ENCODE data around the gene DCP1B. TPM values are rescaled to one million over a fixed set of nuclear protein-coding genes. Genes with fewer than 3 reads are reported as not detected.
A peak's percentile ranks its signal among the peaks of the same experiment; 100 is the strongest.
"Not testable (repeated sequence)": the region's sequence is repeated elsewhere in the genome, so short reads cannot be mapped to it uniquely, and the experiment has no call there.

DCP1B gene
- total RNA-seq, 1 experiment from 2014 or later = 19.8 TPM

GRCh38 chr12:1972856-1973317 lies 31.4 kb downstream of the DCP1B start:
- Histone ChIP-seq H3K4me3 (ENCODE audit: insufficient read depth, low read depth, low read length) (no peak overlapping the region), H3K36me3 (replicated peaks; ENCODE audit: control insufficient read depth, insufficient read depth, low read length) (no peaks in the 10 kb centered on the region), H3K27me3 (ENCODE audit: control insufficient read depth, insufficient read depth, low read length) (no peaks in the 10 kb centered on the region)
- DNase-seq = no peak

GRCh38 chr12:1972260-1972659 lies 32.0 kb downstream of the DCP1B start:
- Histone ChIP-seq H3K36me3 (replicated peaks; ENCODE audit: control insufficient read depth, insufficient read depth, low read length) (no peaks in the 10 kb centered on the region), H3K4me3 (ENCODE audit: insufficient read depth, low read depth, low read length) (no peak overlapping the region), H3K27me3 (ENCODE audit: control insufficient read depth, insufficient read depth, low read length) (no peaks in the 10 kb centered on the region)
- DNase-seq = no peak

- no peaks in the 10 kb centered on the region for H3K36me3 ChIP-seq (replicated peaks; ENCODE audit: control insufficient read depth, insufficient read depth, low read length)
- H3K4me3 ChIP-seq (ENCODE audit: insufficient read depth, low read depth, low read length) = no peak overlapping the region
Measured at GRCh38 chr12:1970331-1970900, 33.8 kb downstream of the DCP1B start.

GRCh38 chr12:1966561-1967226 lies 37.6 kb downstream of the DCP1B start:
- DNase-seq = no peak
- H3K4me3 ChIP-seq (ENCODE audit: insufficient read depth, low read depth, low read length) = no peak overlapping the region
- H3K27me3 ChIP-seq (ENCODE audit: control insufficient read depth, insufficient read depth, low read length) = no peaks in the 10 kb centered on the region
- H3K36me3 ChIP-seq (replicated peaks; ENCODE audit: control insufficient read depth, insufficient read depth, low read length) = peaks cover 1% of the 10 kb centered on the region; the same call in 1 of the 2 replicates

More at GRCh38 chr12:1970331-1970900, 33.8 kb downstream of the DCP1B start:
- no peaks in the 10 kb centered on the region for H3K27me3 ChIP-seq (ENCODE audit: control insufficient read depth, insufficient read depth, low read length)
- no peak for DNase-seq

- Histone ChIP-seq H3K4me3 (ENCODE audit: insufficient read depth, low read depth, low read length) (no peak overlapping the region), H3K27me3 (ENCODE audit: control insufficient read depth, insufficient read depth, low read length) (no peaks in the 10 kb centered on the region), H3K36me3 (replicated peaks; ENCODE audit: control insufficient read depth, insufficient read depth, low read length) (peaks cover 1% of the 10 kb centered on the region; the same call in 1 of the 2 replicates)
- no peak for DNase-seq
Measured at GRCh38 chr12:1965916-1966315, 38.3 kb downstream of the DCP1B start.

GRCh38 chr12:1962051-1963020 lies 41.9 kb downstream of the DCP1B start:
- no peak for DNase-seq
- H3K4me3 ChIP-seq (ENCODE audit: insufficient read depth, low read depth, low read length) = no peak overlapping the region
- no peaks in the 10 kb centered on the region for H3K27me3 ChIP-seq (ENCODE audit: control insufficient read depth, insufficient read depth, low read length)
- H3K36me3 ChIP-seq (replicated peaks; ENCODE audit: control insufficient read depth, insufficient read depth, low read length) = peaks cover 1% of the 10 kb centered on the region; the same call in 1 of the 2 replicates

GRCh38 chr12:1956716-1957115 lies 47.5 kb downstream of the DCP1B start:
- Histone ChIP-seq H3K36me3 (replicated peaks; ENCODE audit: control insufficient read depth, insufficient read depth, low read length) (peaks cover 8% of the 10 kb centered on the region), H3K4me3 (ENCODE audit: insufficient read depth, low read depth, low read length) (no peak overlapping the region), H3K27me3 (ENCODE audit: control insufficient read depth, insufficient read depth, low read length) (no peaks in the 10 kb centered on the region)
- DNase-seq = no peak

GRCh38 chr12:1949771-1950470 lies 54.3 kb downstream of the DCP1B start:
- Histone ChIP-seq H3K36me3 (replicated peaks; ENCODE audit: control insufficient read depth, insufficient read depth, low read length) (peaks cover 15% of the 10 kb centered on the region), H3K27me3 (ENCODE audit: control insufficient read depth, insufficient read depth, low read length) (no peaks in the 10 kb centered on the region), H3K4me3 (ENCODE audit: insufficient read depth, low read depth, low read length) (no peak overlapping the region)
- DNase-seq = peak; percentile 23

GRCh38 chr12:1948883-1949282 lies 55.4 kb downstream of the DCP1B start:
- Histone ChIP-seq H3K36me3 (replicated peaks; ENCODE audit: control insufficient read depth, insufficient read depth, low read length) (peaks cover 15% of the 10 kb centered on the region), H3K27me3 (ENCODE audit: control insufficient read depth, insufficient read depth, low read length) (no peaks in the 10 kb centered on the region), H3K4me3 (ENCODE audit: insufficient read depth, low read depth, low read length) (no peak overlapping the region)
- no peak for DNase-seq

- Histone ChIP-seq H3K27me3 (ENCODE audit: control insufficient read depth, insufficient read depth, low read length) (no peaks in the 10 kb centered on the region), H3K36me3 (replicated peaks; ENCODE audit: control insufficient read depth, insufficient read depth, low read length) (peaks cover 7% of the 10 kb centered on the region; the same call in 1 of the 2 replicates), H3K4me3 (ENCODE audit: insufficient read depth, low read depth, low read length) (no peak overlapping the region)
- no peak for DNase-seq
Measured at GRCh38 chr12:1947081-1947480, 57.2 kb downstream of the DCP1B start.

GRCh38 chr12:1946296-1946695 lies 58.0 kb downstream of the DCP1B start:
- H3K27me3 ChIP-seq (ENCODE audit: control insufficient read depth, insufficient read depth, low read length) = no peaks in the 10 kb centered on the region
- H3K4me3 ChIP-seq (ENCODE audit: insufficient read depth, low read depth, low read length) = no peak overlapping the region
- peaks cover 7% of the 10 kb centered on the region; the same call in 1 of the 2 replicates for H3K36me3 ChIP-seq (replicated peaks; ENCODE audit: control insufficient read depth, insufficient read depth, low read length)
- DNase-seq = no peak

- not testable (repeated sequence) for H3K36me3 ChIP-seq (replicated peaks; ENCODE audit: control insufficient read depth, insufficient read depth, low read length); H3K4me3 ChIP-seq (ENCODE audit: insufficient read depth, low read depth, low read length); H3K27me3 ChIP-seq (ENCODE audit: control insufficient read depth, insufficient read depth, low read length); DNase-seq
Measured at GRCh38 chr12:1945502-1945901, 58.8 kb downstream of the DCP1B start.

- H3K36me3 ChIP-seq (replicated peaks; ENCODE audit: control insufficient read depth, insufficient read depth, low read length) = no peaks in the 10 kb centered on the region; the same call in 1 of the 2 replicates
- peak; percentile 84 for DNase-seq
- H3K4me3 ChIP-seq (ENCODE audit: insufficient read depth, low read depth, low read length) = no peak overlapping the region
- no peaks in the 10 kb centered on the region for H3K27me3 ChIP-seq (ENCODE audit: control insufficient read depth, insufficient read depth, low read length)
Measured at GRCh38 chr12:1939801-1940607, 64.3 kb downstream of the DCP1B start.

All from H7 (cell line).